ENCODE results near the gene ZNF358.

The ZNF358 gene

GRCh38 chr19:7489609-7490044, 26.3 kb upstream of the ZNF358 start:
- DNase-seq: no peak

DNA sequence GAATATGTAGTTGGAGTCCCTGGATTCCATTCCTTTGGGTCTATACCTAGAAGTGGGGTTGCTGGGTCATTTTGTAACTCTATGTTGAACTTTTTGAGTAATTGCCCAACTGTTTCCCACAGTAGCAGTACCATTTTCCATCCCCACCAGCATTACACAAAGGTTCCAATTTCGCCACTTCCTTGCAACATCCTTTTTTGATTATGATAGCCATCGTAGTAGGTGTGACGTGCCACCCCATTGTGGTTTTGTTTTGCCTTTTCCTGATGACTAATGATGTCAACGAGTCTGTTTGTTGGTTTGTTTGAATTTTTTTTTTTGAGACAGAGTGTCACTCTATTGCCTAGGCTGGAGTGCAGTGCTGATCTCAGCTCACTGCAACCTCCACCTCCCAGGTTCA, 23.8 kb upstream of the ZNF358 start:
- DNase-seq: no peak

DNA sequence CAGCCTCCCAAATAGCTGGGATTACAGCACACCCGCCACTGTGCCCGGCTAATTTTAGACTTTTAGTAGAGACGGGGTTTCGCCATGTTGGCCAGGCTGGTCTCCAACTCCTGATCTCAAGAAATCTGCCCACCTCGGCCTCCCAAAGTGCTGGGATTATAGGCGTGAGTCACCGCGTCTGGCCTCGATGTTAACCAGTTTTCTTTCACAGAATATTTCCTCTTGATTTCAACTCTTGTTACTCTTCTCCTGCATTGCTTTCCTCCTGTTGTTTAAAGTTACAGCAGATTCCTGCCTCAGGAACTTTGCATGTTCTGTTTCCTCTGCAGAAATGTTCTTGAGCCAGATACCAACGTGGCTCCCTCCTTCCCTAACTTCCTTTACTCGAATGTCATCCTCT, 23.3 kb upstream of the ZNF358 start:
- no peak for DNase-seq

DNA sequence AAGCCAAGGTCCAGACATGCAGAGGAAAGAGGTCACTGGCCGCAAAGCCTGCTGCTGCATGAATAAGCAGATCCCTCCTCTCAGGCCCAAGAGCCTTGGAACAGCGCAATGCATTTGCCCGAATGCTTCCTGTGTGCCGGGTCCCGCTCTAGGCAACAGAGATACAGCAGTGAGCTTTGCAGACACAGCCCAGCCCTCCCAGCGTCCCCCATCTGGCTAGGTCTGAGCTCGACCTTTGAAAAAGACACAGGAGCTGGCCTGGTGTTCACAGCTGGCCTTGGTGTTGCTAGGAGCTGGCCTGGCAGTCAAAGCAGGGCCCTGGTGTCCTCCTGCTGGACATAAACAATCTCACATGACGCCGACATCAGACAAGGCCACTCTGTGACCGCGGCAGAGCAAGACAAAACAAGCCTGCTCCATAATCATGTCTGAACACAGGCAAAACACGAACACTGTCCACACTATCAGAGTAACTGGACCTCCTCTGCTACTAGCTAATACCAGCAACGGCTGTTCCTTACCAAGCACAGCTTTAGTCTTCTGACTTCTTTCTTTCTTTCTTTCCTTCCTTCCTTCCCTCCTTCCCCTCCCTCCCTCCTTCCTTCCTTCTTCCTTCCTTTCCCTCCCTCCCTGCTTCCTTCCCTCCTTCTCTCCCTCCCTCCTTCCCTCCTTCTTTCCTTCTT, 21.3 kb upstream of the ZNF358 start:
- no peak for DNase-seq

DNA sequence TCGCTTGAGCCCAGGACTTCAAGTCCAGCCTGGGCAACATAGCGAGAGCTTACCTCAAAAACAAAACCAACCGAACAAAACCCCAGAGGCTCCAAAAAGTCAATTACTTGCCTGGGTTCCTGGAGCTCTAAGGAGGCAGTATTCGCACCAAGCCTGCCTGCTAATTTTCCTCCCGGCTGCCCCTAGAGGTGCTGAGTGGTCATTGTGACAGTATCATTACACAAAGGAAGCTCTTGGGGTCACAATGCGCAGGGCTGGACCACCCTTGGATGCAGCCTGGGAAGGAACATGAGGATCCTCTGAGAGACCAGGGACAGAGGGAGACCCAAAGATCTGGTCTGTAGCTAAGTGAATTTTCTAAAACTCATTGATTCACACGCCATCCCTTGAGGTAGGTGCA, 18.6 kb upstream of the ZNF358 start:
- no peak for DNase-seq

- peak; percentile 47 for DNase-seq
Measured at GRCh38 chr19:7500811-7501450, 15.0 kb upstream of the ZNF358 start.

GRCh38 chr19:7502552-7502951, 13.4 kb upstream of the ZNF358 start:
- DNase-seq: no peak

DNA sequence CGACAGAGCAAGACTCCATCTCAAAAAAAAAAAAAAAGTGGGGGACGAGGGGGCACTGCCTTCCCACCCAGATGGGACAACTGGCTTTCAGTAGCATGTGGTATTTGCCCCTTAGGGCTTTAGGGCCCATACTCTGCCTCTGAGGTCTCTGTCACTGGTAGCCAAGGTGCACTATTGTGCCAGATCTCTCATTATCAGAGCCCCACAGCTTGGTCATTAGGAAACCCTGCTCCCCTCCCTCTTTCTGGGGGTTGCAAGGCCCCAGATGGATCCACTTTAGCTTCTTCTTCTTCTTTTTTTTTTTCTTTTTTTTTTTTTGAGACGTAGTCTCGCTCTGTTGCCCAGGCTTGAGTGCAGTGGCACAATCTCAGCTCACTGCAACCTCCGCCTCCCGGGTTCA, 11.2 kb upstream of the ZNF358 start:
- DNase-seq: no peak

DNA sequence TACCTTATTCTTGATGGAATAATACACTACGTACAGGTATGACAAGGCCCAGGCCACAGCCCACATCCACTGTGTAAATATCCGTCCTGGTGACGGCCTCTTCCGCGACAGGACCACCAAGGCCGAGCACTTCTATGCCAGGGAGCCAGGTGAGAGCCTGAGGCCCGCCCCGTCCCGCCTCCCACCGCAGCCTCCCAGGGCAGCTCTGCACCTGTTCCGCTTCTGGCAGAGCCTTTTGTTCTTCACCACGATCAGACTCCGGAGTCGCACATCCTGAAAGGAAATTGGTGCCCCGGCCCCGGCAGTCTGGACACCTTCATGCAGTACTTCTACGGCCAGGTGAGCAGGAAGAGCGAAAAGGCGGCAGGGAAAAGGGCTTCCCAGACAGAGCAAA, 10.6 kb upstream of the ZNF358 start:
- DNase-seq: no peak

DNA sequence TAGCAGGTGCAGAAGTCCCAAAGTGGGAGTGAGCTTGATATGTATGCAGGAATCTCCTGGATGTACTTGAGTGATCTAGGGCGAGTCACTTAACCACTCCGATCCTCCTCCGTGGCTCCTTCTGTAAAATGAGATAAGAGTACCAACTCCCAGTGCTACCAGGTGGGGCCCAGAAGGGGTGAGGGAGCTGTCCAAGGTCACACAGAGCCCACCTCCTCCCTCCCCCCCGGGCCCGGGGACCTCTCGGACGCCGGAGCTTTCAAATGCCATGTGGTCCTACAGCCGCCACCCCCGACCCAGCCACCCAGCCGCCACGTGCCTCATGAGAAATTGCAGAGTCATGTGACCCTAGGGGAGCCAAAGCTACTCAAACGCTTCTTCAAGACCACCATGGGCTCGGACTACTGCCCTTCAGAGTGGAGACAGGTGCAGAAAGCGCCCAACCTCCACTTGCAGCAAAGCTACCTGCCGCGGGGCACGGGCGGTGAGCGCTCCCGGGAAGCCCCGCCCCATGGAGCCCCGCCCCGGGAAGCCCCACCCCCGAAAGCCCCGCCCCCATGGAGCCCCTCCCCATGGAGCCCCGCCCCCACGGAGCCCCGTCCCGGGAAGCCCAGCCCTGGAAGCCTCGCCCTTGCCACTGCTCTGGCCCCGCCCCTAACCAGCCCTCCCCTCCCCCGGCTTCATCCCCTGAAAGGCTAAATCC, 10.1 kb upstream of the ZNF358 start:
- DNase-seq: no peak

GRCh38 chr19:7506385-7507328, 9.2 kb upstream of the ZNF358 start:
- no peak for DNase-seq

DNA sequence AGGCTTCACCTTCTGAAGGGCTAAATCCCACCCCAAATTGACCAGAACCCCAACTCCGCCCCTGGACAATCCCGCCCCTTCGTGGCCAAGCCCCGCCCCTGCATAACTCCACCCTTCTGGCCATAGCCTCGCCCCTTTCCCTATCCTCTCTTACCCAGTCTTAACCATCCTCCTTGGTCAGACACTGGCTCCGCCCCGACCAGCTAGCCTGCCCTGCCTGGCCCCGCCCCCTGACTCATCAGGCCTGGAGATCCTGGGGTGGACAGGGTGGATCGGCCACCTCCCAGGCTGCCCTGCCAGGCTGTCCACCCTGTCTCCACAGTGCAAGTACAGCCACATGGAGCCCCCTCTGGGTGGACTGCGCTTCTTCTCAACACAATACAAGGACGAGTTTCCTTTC, 8.0 kb upstream of the ZNF358 start:
- DNase-seq: no peak

- no peak for DNase-seq
Measured at GRCh38 chr19:7509625-7510024, 6.3 kb upstream of the ZNF358 start.

- no peak for DNase-seq
Measured at GRCh38 chr19:7512400-7512851, 3.5 kb upstream of the ZNF358 start.

- DNase-seq: no peak
Measured at GRCh38 chr19:7513809-7514642, 1.9 kb upstream of the ZNF358 start.

DNA sequence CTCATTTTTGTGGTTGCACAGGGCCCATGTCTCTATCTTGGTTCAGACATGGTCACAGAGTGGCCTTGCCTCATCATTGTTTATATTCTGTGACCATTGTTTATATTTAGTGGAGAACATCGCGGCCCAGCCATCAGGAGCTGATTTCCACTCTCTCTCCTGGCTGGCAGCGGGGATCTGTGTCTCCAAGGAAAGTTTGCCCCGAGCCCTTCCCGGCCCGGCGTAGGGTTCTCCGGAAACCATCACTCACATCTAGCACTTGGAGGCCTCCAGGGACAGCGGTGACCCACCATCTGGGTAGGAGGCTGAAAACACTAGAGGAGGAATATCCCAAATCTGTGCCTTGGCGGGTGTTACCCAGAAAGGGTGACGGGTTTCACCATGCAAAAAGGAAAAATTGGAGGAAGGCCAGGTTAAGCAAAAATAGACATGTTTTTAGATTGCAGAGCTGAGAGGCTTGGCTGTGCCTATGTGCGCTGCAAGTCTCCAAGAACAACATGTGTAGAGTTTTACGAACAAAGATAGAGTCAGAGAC, 726 bp upstream of the ZNF358 start:
- no peak for DNase-seq

DNA sequence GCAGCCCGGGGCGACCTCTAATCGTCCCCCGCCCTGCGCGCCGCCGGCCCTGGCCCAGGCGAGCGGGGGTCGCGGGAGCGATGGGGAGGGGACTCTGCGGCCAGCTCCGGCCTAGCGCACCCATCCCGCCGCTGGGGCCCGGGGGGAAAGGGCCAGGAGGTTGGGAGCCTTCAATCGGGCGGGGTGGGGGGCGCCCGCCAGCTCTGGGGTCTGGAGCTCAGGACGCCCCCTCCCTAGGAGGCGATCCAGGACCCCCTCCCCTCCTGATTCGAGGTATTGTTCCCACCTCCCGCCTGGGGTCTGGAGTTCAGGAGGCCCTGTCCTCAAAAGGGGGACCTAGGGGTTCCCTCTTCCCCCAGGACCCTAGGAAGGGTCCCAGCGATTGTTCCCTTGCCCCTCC, 430 bp downstream of the ZNF358 start:
- DNase-seq: no peak

DNA sequence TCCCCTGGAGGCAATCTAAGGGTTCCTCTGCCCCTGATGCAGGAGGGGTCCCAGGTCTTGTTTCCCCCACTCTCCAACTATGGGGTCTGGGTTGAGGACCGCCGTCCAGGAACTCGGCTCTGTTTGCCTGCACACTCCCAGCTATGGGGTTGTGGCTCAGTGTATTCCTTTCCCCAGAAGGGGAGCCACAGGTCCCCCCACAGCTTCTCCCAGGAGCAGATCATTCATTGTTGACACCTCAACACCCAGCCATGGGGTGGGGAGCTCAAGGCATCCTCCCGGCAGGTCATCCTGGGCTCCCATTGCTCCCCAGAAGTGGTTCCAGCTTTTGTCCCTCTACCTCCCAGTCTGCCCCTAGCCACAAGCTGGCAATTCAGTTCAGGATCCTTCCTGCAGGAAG, 975 bp downstream of the ZNF358 start:
- DNase-seq: no peak

DNA sequence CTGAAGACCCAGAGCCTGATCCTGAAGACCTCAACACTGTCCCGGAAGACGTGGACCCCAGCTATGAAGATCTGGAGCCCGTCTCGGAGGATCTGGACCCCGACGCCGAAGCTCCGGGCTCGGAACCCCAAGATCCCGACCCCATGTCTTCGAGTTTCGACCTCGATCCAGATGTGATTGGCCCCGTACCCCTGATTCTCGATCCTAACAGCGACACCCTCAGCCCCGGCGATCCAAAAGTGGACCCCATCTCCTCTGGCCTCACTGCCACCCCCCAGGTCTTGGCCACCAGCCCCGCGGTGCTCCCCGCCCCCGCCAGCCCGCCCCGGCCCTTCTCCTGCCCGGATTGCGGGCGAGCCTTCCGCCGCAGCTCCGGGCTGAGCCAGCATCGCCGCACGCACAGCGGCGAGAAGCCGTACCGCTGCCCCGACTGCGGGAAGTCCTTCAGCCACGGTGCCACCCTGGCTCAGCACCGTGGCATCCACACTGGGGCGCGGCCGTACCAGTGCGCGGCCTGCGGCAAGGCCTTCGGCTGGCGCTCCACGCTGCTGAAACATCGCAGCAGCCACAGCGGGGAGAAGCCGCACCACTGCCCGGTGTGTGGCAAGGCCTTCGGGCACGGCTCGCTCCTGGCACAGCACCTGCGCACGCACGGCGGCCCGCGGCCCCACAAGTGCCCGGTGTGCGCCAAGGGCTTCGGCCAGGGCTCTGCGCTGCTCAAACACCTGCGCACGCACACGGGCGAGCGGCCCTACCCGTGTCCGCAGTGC, 3.6 kb downstream of the ZNF358 start:
- DNase-seq: no peak

- DNase-seq: no peak
Measured at GRCh38 chr19:7520131-7521051, 4.5 kb downstream of the ZNF358 start.

Measured in NCI-H1417 treated with DMSO at 0.1 percent for 48 hours (cell line).